ENCODE data around the gene TICAM1.

The TICAM1 gene

GRCh38 chr19:4821265-4821664, 10.2 kb downstream of the TICAM1 start:
- Histone ChIP-seq H3K36me3 (ENCODE audit: insufficient read depth, insufficient read length, low read length) (peaks cover 16% of the 10 kb centered on the region), H3K4me1 (ENCODE audit: insufficient read depth, insufficient read length) (no peaks in the 10 kb centered on the region), H3K4me3 (ENCODE audit: insufficient read length, low read depth) (no peak overlapping the region), H3K27me3 (ENCODE audit: insufficient read depth, insufficient read length) (no peaks in the 10 kb centered on the region), H3K9ac (ENCODE audit: insufficient read length, low read depth) (no peak overlapping the region), H3K9me3 (ENCODE audit: insufficient read depth, low read length) (no peaks in the 10 kb centered on the region)
- TF ChIP-seq ZNF274 (IDR thresholded peaks at IDR 0.05; ENCODE audit: low read depth, low read length), result no peak
- TF ChIP-seq SUZ12 (IDR thresholded peaks at IDR 0.05; ENCODE audit: extremely low read depth, insufficient read depth, insufficient read length), result no peak
- no peak for TF ChIP-seq YY1 (IDR thresholded peaks at IDR 0.05; ENCODE audit: insufficient read depth, insufficient read length)
- no peak for DNase-seq (ENCODE audit: low read depth, low spot score)

GRCh38 chr19:4817467-4818277, 13.8 kb downstream of the TICAM1 start:
- Histone ChIP-seq H3K4me3 (ENCODE audit: insufficient read length, low read depth) (no peak overlapping the region), H3K9me3 (ENCODE audit: insufficient read depth, low read length) (no peaks in the 10 kb centered on the region; the same call in 1 of the 2 replicates), H3K4me1 (ENCODE audit: insufficient read depth, insufficient read length) (no peaks in the 10 kb centered on the region), H3K36me3 (ENCODE audit: insufficient read depth, insufficient read length, low read length) (peaks cover 16% of the 10 kb centered on the region), H3K9ac (ENCODE audit: insufficient read length, low read depth) (no peak overlapping the region), H3K27me3 (ENCODE audit: insufficient read depth, insufficient read length) (no peaks in the 10 kb centered on the region)
- TF ChIP-seq YY1 (IDR thresholded peaks at IDR 0.05; ENCODE audit: insufficient read depth, insufficient read length) (no peak), ZNF274 (IDR thresholded peaks at IDR 0.05; ENCODE audit: low read depth, low read length) (no peak), SUZ12 (IDR thresholded peaks at IDR 0.05; ENCODE audit: extremely low read depth, insufficient read depth, insufficient read length) (no peak)
- no peak for DNase-seq (ENCODE audit: low read depth, low spot score)

- Histone ChIP-seq H3K4me3 (ENCODE audit: insufficient read length, low read depth) (no peak overlapping the region), H3K4me1 (ENCODE audit: insufficient read depth, insufficient read length) (no peaks in the 10 kb centered on the region), H3K9ac (ENCODE audit: insufficient read length, low read depth) (no peak overlapping the region), H3K27me3 (ENCODE audit: insufficient read depth, insufficient read length) (no peaks in the 10 kb centered on the region), H3K36me3 (ENCODE audit: insufficient read depth, insufficient read length, low read length) (peaks cover 16% of the 10 kb centered on the region), H3K9me3 (ENCODE audit: insufficient read depth, low read length) (no peaks in the 10 kb centered on the region; the same call in 1 of the 2 replicates)
- TF ChIP-seq YY1 (IDR thresholded peaks at IDR 0.05; ENCODE audit: insufficient read depth, insufficient read length) (no peak), SUZ12 (IDR thresholded peaks at IDR 0.05; ENCODE audit: extremely low read depth, insufficient read depth, insufficient read length) (no peak), ZNF274 (IDR thresholded peaks at IDR 0.05; ENCODE audit: low read depth, low read length) (no peak)
- no peak for DNase-seq (ENCODE audit: low read depth, low spot score)
These were observed 14.6 kb downstream of the TICAM1 start for GRCh38 chr19:4816950-4817278.

GRCh38 chr19:4816202-4816949, 15.1 kb downstream of the TICAM1 start:
- H3K9me3 ChIP-seq (ENCODE audit: insufficient read depth, low read length), result no peaks in the 10 kb centered on the region; the same call in 1 of the 2 replicates
- no peak for DNase-seq (ENCODE audit: low read depth, low spot score)
- TF ChIP-seq ZNF274 (IDR thresholded peaks at IDR 0.05; ENCODE audit: low read depth, low read length) (no peak), YY1 (IDR thresholded peaks at IDR 0.05; ENCODE audit: insufficient read depth, insufficient read length) (no peak)

DNA sequence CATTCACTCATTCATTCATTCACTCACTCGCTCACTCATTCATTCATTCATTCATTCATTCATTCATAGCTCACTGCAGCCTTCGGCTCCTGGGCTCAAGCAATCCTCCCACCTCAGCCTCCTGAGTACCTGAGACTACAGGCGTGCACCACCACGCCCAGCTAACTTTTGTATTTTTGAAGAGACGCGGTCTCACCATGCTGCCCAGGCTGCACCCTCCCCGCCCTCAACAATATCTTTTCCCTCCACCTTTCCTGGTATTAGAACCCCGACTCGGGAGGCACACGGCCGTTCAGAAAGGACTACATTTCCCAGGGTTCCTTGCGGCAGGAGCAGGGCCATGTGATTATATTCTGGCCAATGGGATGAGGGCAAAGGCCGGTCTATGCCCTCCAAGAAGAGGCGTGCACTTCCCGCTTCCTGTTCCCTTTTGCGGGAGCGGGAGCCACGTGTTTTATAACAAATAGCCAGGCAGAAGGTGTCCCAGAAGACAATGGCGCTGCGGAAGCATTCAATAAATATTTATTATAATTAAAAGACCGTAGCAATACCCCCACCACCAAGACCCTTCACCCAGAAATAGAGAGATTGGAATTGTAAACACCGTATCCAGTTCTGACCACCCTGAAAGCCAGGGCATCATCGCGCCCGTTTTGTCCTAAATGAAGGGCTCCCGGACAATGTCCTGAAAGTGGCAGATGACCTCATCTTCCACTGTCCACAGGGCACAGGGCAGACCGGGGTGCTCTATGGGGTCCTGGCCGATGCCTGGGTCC, 15.9 kb downstream of the TICAM1 start:
- Histone ChIP-seq H3K27me3 (ENCODE audit: insufficient read depth, insufficient read length) (no peaks in the 10 kb centered on the region), H3K4me1 (ENCODE audit: insufficient read depth, insufficient read length) (peaks cover 2% of the 10 kb centered on the region), H3K36me3 (ENCODE audit: insufficient read depth, insufficient read length, low read length) (peaks cover 16% of the 10 kb centered on the region), H3K4me3 (ENCODE audit: insufficient read length, low read depth) (no peak overlapping the region), H3K9ac (ENCODE audit: insufficient read length, low read depth) (peak overlapping the region; percentile 6), H3K9me3 (ENCODE audit: insufficient read depth, low read length) (no peaks in the 10 kb centered on the region; the same call in 1 of the 2 replicates)
- peak; percentile 93 for DNase-seq (ENCODE audit: low read depth, low spot score)
- no peak for TF ChIP-seq ZNF274 (IDR thresholded peaks at IDR 0.05; ENCODE audit: low read depth, low read length)
- no peak for TF ChIP-seq SUZ12 (IDR thresholded peaks at IDR 0.05; ENCODE audit: extremely low read depth, insufficient read depth, insufficient read length)
- no peak for TF ChIP-seq YY1 (IDR thresholded peaks at IDR 0.05; ENCODE audit: insufficient read depth, insufficient read length)

More at GRCh38 chr19:4816202-4816949, 15.1 kb downstream of the TICAM1 start:
- H3K4me1 ChIP-seq (ENCODE audit: insufficient read depth, insufficient read length), result peaks cover 2% of the 10 kb centered on the region
- no peak overlapping the region for H3K4me3 ChIP-seq (ENCODE audit: insufficient read length, low read depth)
- H3K9ac ChIP-seq (ENCODE audit: insufficient read length, low read depth), result peak overlapping the region; percentile 6
- H3K36me3 ChIP-seq (ENCODE audit: insufficient read depth, insufficient read length, low read length), result peaks cover 16% of the 10 kb centered on the region
- H3K27me3 ChIP-seq (ENCODE audit: insufficient read depth, insufficient read length), result no peaks in the 10 kb centered on the region

GRCh38 chr19:4814625-4815425, 16.7 kb downstream of the TICAM1 start:
- H3K4me3 ChIP-seq (ENCODE audit: insufficient read length, low read depth), result no peak overlapping the region
- DNase-seq (ENCODE audit: low read depth, low spot score), result no peak
- H3K36me3 ChIP-seq (ENCODE audit: insufficient read depth, insufficient read length, low read length), result peaks cover 16% of the 10 kb centered on the region
- H3K27me3 ChIP-seq (ENCODE audit: insufficient read depth, insufficient read length), result no peaks in the 10 kb centered on the region
- H3K9ac ChIP-seq (ENCODE audit: insufficient read length, low read depth), result no peak overlapping the region
- TF ChIP-seq ZNF274 (IDR thresholded peaks at IDR 0.05; ENCODE audit: low read depth, low read length), result no peak
- TF ChIP-seq YY1 (IDR thresholded peaks at IDR 0.05; ENCODE audit: insufficient read depth, insufficient read length), result no peak
- TF ChIP-seq SUZ12 (IDR thresholded peaks at IDR 0.05; ENCODE audit: extremely low read depth, insufficient read depth, insufficient read length), result no peak
- H3K9me3 ChIP-seq (ENCODE audit: insufficient read depth, low read length), result no peaks in the 10 kb centered on the region; the same call in 1 of the 2 replicates
- H3K4me1 ChIP-seq (ENCODE audit: insufficient read depth, insufficient read length), result peaks cover 2% of the 10 kb centered on the region

Measured in NT2/D1 (cell line).